Endothelial cell of umbilical vein (primary cell): ENCODE results near the gene RBM43. TPM values are rescaled to one million over a fixed set of nuclear protein-coding genes. Genes with fewer than 3 reads are reported as not detected.

Experiments
- BruUV-seq: library from RNA; stranded (reverse); fragments of 400-500 nt; replicated peaks from 2 replicates; lab custom pipeline; 2021; lab: Mats Ljungman, UMichigan
- CTCF ChIA-PET: fragments of 300-600, 350-600 bp; sonication (Branson Sonifier 250); formaldehyde crosslinking; loops from one replicate; lab custom pipeline; 2021; ENCODE audit warnings: antibody characterized with exemption, inconsistent platforms; lab: Charles Lee
- POLR2A ChIA-PET: fragments of 300-600, 350-600 bp; sonication (Branson Sonifier 250); formaldehyde crosslinking; loops from one replicate; lab custom pipeline; 2021; ENCODE audit warnings: antibody characterized with exemption, inconsistent platforms; lab: Charles Lee
- DNase-seq: peaks from one replicate; pipeline ENCODE4 v3.0.0-alpha.2; 2011; ENCODE audit warnings: low read depth, low spot score
- FAIRE-seq: peaks from 2 replicates; lab custom pipeline; 2011; peaks lifted over from hg19 to GRCh38; lab: Jason Lieb, UNC
- H2AFZ ChIP-seq: 2 replicates; pipeline ENCODE4 v1.6.0; 2012; ENCODE audit warnings: low read depth, low read length, control low read depth, inconsistent platforms
- H3K27ac ChIP-seq: 2 replicates; pipeline ENCODE4 v1.5.1; 2011; ENCODE audit warnings: low read depth, mild to moderate bottlenecking, control low read depth, low read length, moderate library complexity; ENCODE audit not compliant: insufficient read depth
- H3K27me3 ChIP-seq, 2 experiments: 2 replicates each; pipeline versions ENCODE4 v1.6.0 to v1.6.1; 2011; ENCODE audit warnings: low read length in 2 of 2, mixed read lengths in 1 of 2; ENCODE audit not compliant: control insufficient read depth in 2 of 2, insufficient read depth in 2 of 2
- H3K36me3 ChIP-seq, 2 experiments: 2 replicates in 1 of 2; 3 replicates in 1 of 2; pipeline ENCODE4 v1.5.1; 2011; ENCODE audit warnings: low read length in 2 of 2, mild to moderate bottlenecking in 1 of 2, moderate library complexity in 1 of 2; ENCODE audit not compliant: control insufficient read depth in 2 of 2, insufficient read depth in 2 of 2; ENCODE audit errors: extremely low read depth in 1 of 2
- H3K4me1 ChIP-seq: 3 replicates; pipeline ENCODE4 v1.5.1; 2011; ENCODE audit warnings: mild to moderate bottlenecking, low read length; ENCODE audit not compliant: control insufficient read depth, insufficient read depth; ENCODE audit errors: extremely low read depth
- H3K4me2 ChIP-seq: 2 replicates; pipeline ENCODE4 v1.6.1; 2011; ENCODE audit warnings: low read length, control low read depth, mixed read lengths; ENCODE audit not compliant: insufficient read depth
- H3K4me3 ChIP-seq, 3 experiments: fragments of 200-600 bp in 1 of 3; sonication (generic), shearing (Covaris generic) in 1 of 3; replicated peaks in 1 of 3; 2 replicates each; pipeline ENCODE4 v1.5.1; 2011 to 2016; ENCODE audit warnings: control low read depth in 3 of 3, low read length in 3 of 3, mild to moderate bottlenecking in 2 of 3, inconsistent platforms in 1 of 3, low read depth in 1 of 3, moderate library complexity in 1 of 3; ENCODE audit not compliant: insufficient read depth in 1 of 3
- H3K79me2 ChIP-seq: 2 replicates; pipeline ENCODE4 v1.6.0; 2012; ENCODE audit warnings: low read length, inconsistent platforms; ENCODE audit not compliant: control insufficient read depth, insufficient read depth
- H3K9ac ChIP-seq: replicated peaks from 2 replicates; pipeline ENCODE3; 2011; ENCODE audit warnings: low read length, control low read depth; ENCODE audit not compliant: insufficient read depth; ENCODE audit errors: extremely low read depth
- H3K9me1 ChIP-seq: replicated peaks from 3 replicates; pipeline ENCODE4 v1.6.0; 2011; ENCODE audit warnings: mild to moderate bottlenecking, low read length; ENCODE audit not compliant: control insufficient read depth, insufficient read depth; ENCODE audit errors: extremely low read depth
- H3K9me3 ChIP-seq: replicated peaks from 2 replicates; pipeline ENCODE4 v1.5.1; 2012; ENCODE audit warnings: low read length, inconsistent platforms; ENCODE audit not compliant: control insufficient read depth, insufficient read depth
- H4K20me1 ChIP-seq: replicated peaks from 2 replicates; pipeline ENCODE3; 2011; ENCODE audit warnings: mild to moderate bottlenecking, low read length; ENCODE audit not compliant: control insufficient read depth, insufficient read depth; ENCODE audit errors: extremely low read depth
- EZH2 ChIP-seq: IDR thresholded peaks from 2 replicates; pipeline ENCODE4 v1.6.1; 2012; ENCODE audit warnings: borderline replicate concordance, low read depth, mild to moderate bottlenecking, moderate library complexity, low read length, inconsistent platforms; ENCODE audit not compliant: severe bottlenecking
- FOS ChIP-seq: IDR thresholded peaks from 2 replicates; pipeline ENCODE4 v1.6.1; 2011; ENCODE audit warnings: mild to moderate bottlenecking, low read length, moderate library complexity, borderline replicate concordance; ENCODE audit not compliant: insufficient read depth
- GATA2 ChIP-seq: IDR thresholded peaks from 2 replicates; pipeline ENCODE4 v1.7.0; 2011; ENCODE audit warnings: low read depth, mild to moderate bottlenecking, moderate library complexity, mixed read lengths, low read length; ENCODE audit not compliant: insufficient read length, insufficient read depth
- JUN ChIP-seq: IDR thresholded peaks from 2 replicates; pipeline ENCODE4 v1.6.1; 2011; ENCODE audit warnings: borderline replicate concordance, low read depth; ENCODE audit not compliant: insufficient read length, insufficient read depth
- MAX ChIP-seq: IDR thresholded peaks from 2 replicates; pipeline ENCODE4 v1.6.1; 2011; ENCODE audit not compliant: insufficient read depth, insufficient read length
- MYC ChIP-seq: IDR thresholded peaks from one replicate; pipeline ENCODE4 v1.6.1; 2011; ENCODE audit warnings: mild to moderate bottlenecking, low read depth, low read length
- POLR2A ChIP-seq: IDR thresholded peaks from 2 replicates; pipeline ENCODE4 v1.6.1; 2012; ENCODE audit warnings: low read depth, mild to moderate bottlenecking, control low read depth, low read length
- POLR2AphosphoS5 ChIP-seq: IDR thresholded peaks from 2 replicates; pipeline ENCODE4 v1.6.1; 2012; ENCODE audit warnings: low read depth, mild to moderate bottlenecking, control low read depth, low read length, moderate library complexity; ENCODE audit not compliant: insufficient read depth
- dilution Hi-C: fragments of 300-500 bp; cut with MboI; formaldehyde crosslinking; loops from one replicate; pipeline ENCODE4 v1.15.0; 2019; ENCODE audit warnings: low sequenced_read_pairs; ENCODE audit not compliant: extremely low pct_ligation_motif_present
- intact Hi-C: fragments of 100-400 bp; cut with micrococcal nuclease; formaldehyde crosslinking; loops from one replicate; pipeline ENCODE4 v1.10.0; 2022
- polyA plus RNA-seq, 4 experiments: library from polyadenylated mRNA; depleted of rRNA in 3 of 4; stranded (reverse) in 3 of 4; unstranded in 1 of 4; fragments of >200 nt; gene quantifications; 2 replicates each; pipeline versions ENCODE4 v1.2.1 to v1.2.3, GENCODE V29; 2011 to 2012; ENCODE audit warnings: missing spikeins in 1 of 4
- total RNA-seq: library from RNA; stranded (reverse); gene quantifications from 2 replicates; pipeline ENCODE4 v1.2.3, GENCODE V29; 2021
- TF ChIP-seq, protein P1 (sequence below), 2 donors: IDR thresholded peaks; 1 replicate in 1 of 2; 2 replicates in 1 of 2; pipeline ENCODE4 v1.5.1; 2011; ENCODE audit warnings: low read length in 2 of 2, mild to moderate bottlenecking in 2 of 2, moderate library complexity in 2 of 2, control low read depth in 1 of 2, inconsistent platforms in 1 of 2, low read depth in 1 of 2; ENCODE audit not compliant: insufficient read depth in 1 of 2; ENCODE audit errors: extremely low read depth in 1 of 2

The RBM43 gene
- total and polyA plus RNA-seq, 2 donors (not counting 3 experiments of a cell fraction or from before 2014, with no cell fraction given) = 3.7 to 6.5 TPM

DNA sequence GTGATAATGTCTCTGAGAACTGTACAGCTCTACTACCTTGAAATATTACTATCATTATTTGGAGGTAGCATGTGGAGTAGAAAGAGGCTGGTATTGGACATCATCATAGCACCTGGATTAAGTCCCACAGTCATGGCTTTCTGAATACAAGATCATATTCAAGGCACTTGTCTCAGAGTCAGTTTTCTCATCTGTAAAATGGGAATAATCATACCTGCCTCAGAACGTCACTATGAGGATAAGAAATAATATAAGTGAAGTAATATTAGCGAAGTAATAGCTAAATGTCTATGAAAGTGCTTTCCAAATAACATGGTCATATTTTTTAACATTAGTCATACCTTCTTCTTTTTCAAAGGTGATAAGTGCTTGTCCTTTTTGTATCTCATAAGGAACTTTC, 16.8 kb upstream of the RBM43 start:
- H3K4me2 ChIP-seq = no peak overlapping the region
- no peaks in the 10 kb centered on the region for H4K20me1 ChIP-seq
- H3K9me3 ChIP-seq = no peaks in the 10 kb centered on the region
- POLR2A ChIA-PET = no interaction called here
- FAIRE-seq (no peak), DNase-seq (no peak)
- no peaks in the 10 kb centered on the region for H3K79me2 ChIP-seq
- no peak overlapping the region for H3K27ac ChIP-seq
- dilution Hi-C loops = no loop called here
- no peak for TF ChIP-seq JUN
- no peak for TF ChIP-seq GATA2
- no peak for TF ChIP-seq MYC
- TF ChIP-seq, protein P1, sequence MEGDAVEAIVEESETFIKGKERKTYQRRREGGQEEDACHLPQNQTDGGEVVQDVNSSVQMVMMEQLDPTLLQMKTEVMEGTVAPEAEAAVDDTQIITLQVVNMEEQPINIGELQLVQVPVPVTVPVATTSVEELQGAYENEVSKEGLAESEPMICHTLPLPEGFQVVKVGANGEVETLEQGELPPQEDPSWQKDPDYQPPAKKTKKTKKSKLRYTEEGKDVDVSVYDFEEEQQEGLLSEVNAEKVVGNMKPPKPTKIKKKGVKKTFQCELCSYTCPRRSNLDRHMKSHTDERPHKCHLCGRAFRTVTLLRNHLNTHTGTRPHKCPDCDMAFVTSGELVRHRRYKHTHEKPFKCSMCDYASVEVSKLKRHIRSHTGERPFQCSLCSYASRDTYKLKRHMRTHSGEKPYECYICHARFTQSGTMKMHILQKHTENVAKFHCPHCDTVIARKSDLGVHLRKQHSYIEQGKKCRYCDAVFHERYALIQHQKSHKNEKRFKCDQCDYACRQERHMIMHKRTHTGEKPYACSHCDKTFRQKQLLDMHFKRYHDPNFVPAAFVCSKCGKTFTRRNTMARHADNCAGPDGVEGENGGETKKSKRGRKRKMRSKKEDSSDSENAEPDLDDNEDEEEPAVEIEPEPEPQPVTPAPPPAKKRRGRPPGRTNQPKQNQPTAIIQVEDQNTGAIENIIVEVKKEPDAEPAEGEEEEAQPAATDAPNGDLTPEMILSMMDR (IDR thresholded peaks at IDR 0.05; ENCODE audit: extremely low read depth in 1 of 2, insufficient read depth in 1 of 2, low read depth in 1 of 2, low read length in 2 of 2) = no peak
- TF ChIP-seq POLR2AphosphoS5 = no peak
- no peak for TF ChIP-seq MAX
- no peak for TF ChIP-seq EZH2
- no peak for TF ChIP-seq FOS
- no peak for TF ChIP-seq POLR2A
- intact Hi-C loops = no loop called here
- no peaks in the 10 kb centered on the region for H3K27me3 ChIP-seq
- H3K36me3 ChIP-seq = peaks cover 6 to 7% of the 10 kb centered on the region in 2 experiments
- no peaks in the 10 kb centered on the region for H3K9me1 ChIP-seq
- no TSS peak for BruUV-seq
- H3K9ac ChIP-seq = no peak overlapping the region
- H2AFZ ChIP-seq = no peak overlapping the region
- H3K4me3 ChIP-seq = no peak overlapping the region
- CTCF ChIA-PET = no interaction called here
- no peaks in the 10 kb centered on the region for H3K4me1 ChIP-seq
